ENCODE measurements around the gene TRPC4AP.

The TRPC4AP gene

GRCh38 chr20:34999021-34999451 is 93.6 kb downstream of the TRPC4AP start:
- Histone ChIP-seq H3K27me3 (replicated peaks; ENCODE audit: control insufficient read depth, insufficient read depth, low read length) (no peaks in the 10 kb centered on the region), H3K4me3 (replicated peaks; ENCODE audit: low read depth, low read length) (no peak overlapping the region), H3K36me3 (ENCODE audit: control insufficient read depth, insufficient read depth, low read length) (peaks cover 58% of the 10 kb centered on the region)
- TF ChIP-seq, protein P1, sequence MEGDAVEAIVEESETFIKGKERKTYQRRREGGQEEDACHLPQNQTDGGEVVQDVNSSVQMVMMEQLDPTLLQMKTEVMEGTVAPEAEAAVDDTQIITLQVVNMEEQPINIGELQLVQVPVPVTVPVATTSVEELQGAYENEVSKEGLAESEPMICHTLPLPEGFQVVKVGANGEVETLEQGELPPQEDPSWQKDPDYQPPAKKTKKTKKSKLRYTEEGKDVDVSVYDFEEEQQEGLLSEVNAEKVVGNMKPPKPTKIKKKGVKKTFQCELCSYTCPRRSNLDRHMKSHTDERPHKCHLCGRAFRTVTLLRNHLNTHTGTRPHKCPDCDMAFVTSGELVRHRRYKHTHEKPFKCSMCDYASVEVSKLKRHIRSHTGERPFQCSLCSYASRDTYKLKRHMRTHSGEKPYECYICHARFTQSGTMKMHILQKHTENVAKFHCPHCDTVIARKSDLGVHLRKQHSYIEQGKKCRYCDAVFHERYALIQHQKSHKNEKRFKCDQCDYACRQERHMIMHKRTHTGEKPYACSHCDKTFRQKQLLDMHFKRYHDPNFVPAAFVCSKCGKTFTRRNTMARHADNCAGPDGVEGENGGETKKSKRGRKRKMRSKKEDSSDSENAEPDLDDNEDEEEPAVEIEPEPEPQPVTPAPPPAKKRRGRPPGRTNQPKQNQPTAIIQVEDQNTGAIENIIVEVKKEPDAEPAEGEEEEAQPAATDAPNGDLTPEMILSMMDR (IDR thresholded peaks at IDR 0.05; ENCODE audit: insufficient read depth, low read length, poor library complexity, severe bottlenecking), result no peak
- no peak for DNase-seq (ENCODE audit: extremely low read depth, insufficient read length)

- Histone ChIP-seq H3K36me3 (ENCODE audit: control insufficient read depth, insufficient read depth, low read length) (peaks cover 53% of the 10 kb centered on the region), H3K27me3 (replicated peaks; ENCODE audit: control insufficient read depth, insufficient read depth, low read length) (no peaks in the 10 kb centered on the region), H3K4me3 (replicated peaks; ENCODE audit: low read depth, low read length) (no peak overlapping the region)
- DNase-seq (ENCODE audit: extremely low read depth, insufficient read length), result no peak
- TF ChIP-seq, protein P1 (IDR thresholded peaks at IDR 0.05; ENCODE audit: insufficient read depth, low read length, poor library complexity, severe bottlenecking), result no peak
Observed at GRCh38 chr20:34998331-34998950, 94.2 kb downstream of the TRPC4AP start.

- Histone ChIP-seq H3K27me3 (replicated peaks; ENCODE audit: control insufficient read depth, insufficient read depth, low read length) (no peaks in the 10 kb centered on the region), H3K36me3 (ENCODE audit: control insufficient read depth, insufficient read depth, low read length) (peaks cover 50% of the 10 kb centered on the region), H3K4me3 (replicated peaks; ENCODE audit: low read depth, low read length) (no peak overlapping the region)
- no peak for DNase-seq (ENCODE audit: extremely low read depth, insufficient read length)
- TF ChIP-seq, protein P1 (IDR thresholded peaks at IDR 0.05; ENCODE audit: insufficient read depth, low read length, poor library complexity, severe bottlenecking), result no peak
Observed at GRCh38 chr20:34997774-34998173, 94.8 kb downstream of the TRPC4AP start.

DNA sequence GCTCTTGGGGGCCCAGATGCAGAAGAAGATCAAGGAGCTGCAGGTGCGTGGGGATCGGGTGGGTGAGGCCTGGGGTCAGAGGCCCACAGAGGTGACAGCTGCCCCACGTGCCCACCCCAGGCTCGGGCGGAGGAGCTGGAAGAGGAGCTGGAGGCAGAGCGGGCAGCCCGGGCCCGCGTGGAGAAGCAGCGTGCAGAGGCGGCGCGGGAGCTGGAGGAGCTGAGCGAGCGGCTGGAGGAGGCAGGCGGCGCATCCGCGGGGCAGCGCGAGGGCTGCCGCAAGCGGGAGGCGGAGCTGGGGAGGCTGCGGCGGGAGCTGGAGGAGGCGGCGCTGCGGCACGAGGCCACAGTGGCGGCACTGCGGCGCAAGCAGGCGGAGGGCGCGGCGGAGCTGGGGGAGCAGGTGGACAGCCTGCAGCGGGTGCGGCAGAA is 95.5 kb downstream of the TRPC4AP start:
- H3K4me3 ChIP-seq (replicated peaks; ENCODE audit: low read depth, low read length), result no peak overlapping the region
- no peaks in the 10 kb centered on the region for H3K27me3 ChIP-seq (replicated peaks; ENCODE audit: control insufficient read depth, insufficient read depth, low read length)
- TF ChIP-seq, protein P1 (IDR thresholded peaks at IDR 0.05; ENCODE audit: insufficient read depth, low read length, poor library complexity, severe bottlenecking), result no peak
- peaks cover 47% of the 10 kb centered on the region for H3K36me3 ChIP-seq (ENCODE audit: control insufficient read depth, insufficient read depth, low read length)
- DNase-seq (ENCODE audit: extremely low read depth, insufficient read length), result no peak

DNA sequence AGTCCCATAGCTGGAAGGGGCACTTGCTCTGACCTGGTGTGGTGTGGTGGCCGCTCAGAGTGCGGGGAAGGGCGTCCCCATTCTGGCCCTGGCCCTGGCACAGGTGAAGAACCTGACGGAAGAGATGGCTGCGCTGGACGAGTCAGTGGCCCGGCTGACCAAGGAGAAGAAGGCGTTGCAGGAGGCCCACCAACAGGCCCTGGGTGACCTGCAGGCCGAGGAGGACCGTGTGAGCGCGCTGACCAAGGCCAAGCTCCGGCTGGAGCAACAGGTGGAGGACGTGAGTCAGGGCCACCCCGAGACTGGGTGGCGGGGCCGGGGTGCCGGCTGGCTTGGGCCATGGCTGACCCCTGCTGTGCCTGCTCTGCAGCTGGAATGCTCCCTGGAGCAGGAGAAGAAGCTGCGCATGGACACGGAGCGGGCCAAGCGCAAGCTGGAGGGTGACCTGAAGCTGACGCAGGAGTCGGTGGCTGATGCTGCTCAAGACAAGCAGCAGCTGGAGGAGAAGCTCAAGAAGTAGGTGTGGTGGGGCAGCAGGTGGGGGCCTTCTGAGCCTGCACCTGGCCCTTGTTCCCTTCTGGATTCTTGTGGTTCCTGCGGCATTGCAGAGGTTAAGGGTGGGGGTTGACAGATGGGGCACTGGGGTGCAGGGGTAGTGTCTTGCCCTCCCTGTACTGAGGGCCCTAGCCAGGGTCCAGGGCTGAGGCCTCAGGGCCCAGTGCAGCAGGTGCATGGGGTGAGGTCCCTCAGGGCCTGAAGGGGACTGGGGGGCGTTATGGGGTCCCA is 96.2 kb downstream of the TRPC4AP start:
- Histone ChIP-seq H3K36me3 (ENCODE audit: control insufficient read depth, insufficient read depth, low read length) (peaks cover 41% of the 10 kb centered on the region), H3K4me3 (replicated peaks; ENCODE audit: low read depth, low read length) (no peak overlapping the region), H3K27me3 (replicated peaks; ENCODE audit: control insufficient read depth, insufficient read depth, low read length) (no peaks in the 10 kb centered on the region)
- no peak for DNase-seq (ENCODE audit: extremely low read depth, insufficient read length)
- TF ChIP-seq, protein P1 (IDR thresholded peaks at IDR 0.05; ENCODE audit: insufficient read depth, low read length, poor library complexity, severe bottlenecking), result no peak
